Keratinocyte (primary cell): ENCODE measurements around the gene SLC10A6. TPM values are rescaled to one million over a fixed set of nuclear protein-coding genes. Genes with fewer than 3 reads are reported as not detected.

ENCODE experiments used
- DNase-seq: peaks from one replicate; pipeline ENCODE4 v3.0.0-alpha.2; 2011; ENCODE audit warnings: low read depth, missing footprints, low spot score
- FAIRE-seq: peaks from 2 replicates; lab custom pipeline; 2011; peaks lifted over from hg19 to GRCh38; lab: Jason Lieb, UNC
- H2AFZ ChIP-seq: 2 replicates; pipeline ENCODE4 v1.6.0; 2012; ENCODE audit warnings: low read length, control low read depth, inconsistent platforms; ENCODE audit not compliant: control insufficient read depth
- H3K27ac ChIP-seq: 2 replicates; pipeline ENCODE4 v1.5.1; 2011; ENCODE audit warnings: low read length; ENCODE audit not compliant: control insufficient read depth, insufficient read depth
- H3K27me3 ChIP-seq: 3 replicates; pipeline ENCODE4 v1.6.0; 2011; ENCODE audit warnings: low read length; ENCODE audit not compliant: control insufficient read depth, insufficient read depth; ENCODE audit errors: extremely low read depth
- H3K36me3 ChIP-seq, 2 experiments: 2 replicates in 1 of 2; 3 replicates in 1 of 2; pipeline ENCODE4 v1.5.1; 2011; ENCODE audit warnings: low read length in 2 of 2, mild to moderate bottlenecking in 1 of 2; ENCODE audit not compliant: control insufficient read depth in 2 of 2, insufficient read depth in 2 of 2; ENCODE audit errors: extremely low read depth in 1 of 2
- H3K4me1 ChIP-seq: 3 replicates; pipeline ENCODE4 v1.5.1; 2011; ENCODE audit warnings: low read length; ENCODE audit not compliant: control insufficient read depth, insufficient read depth; ENCODE audit errors: extremely low read depth
- H3K4me2 ChIP-seq: 3 replicates; pipeline ENCODE4 v1.6.0; 2011; ENCODE audit warnings: low read depth, low read length; ENCODE audit not compliant: control insufficient read depth, insufficient read depth; ENCODE audit errors: extremely low read depth
- H3K4me3 ChIP-seq, 3 experiments: fragments of 200-600 bp in 1 of 3; sonication (generic) in 1 of 3; 2 replicates in 2 of 3; 3 replicates in 1 of 3; pipeline ENCODE4 v1.5.1; 2011 to 2016; ENCODE audit warnings: low read length in 3 of 3, mild to moderate bottlenecking in 3 of 3, control low read depth in 2 of 3, inconsistent platforms in 1 of 3, low read depth in 1 of 3, mixed read lengths in 1 of 3, mixed run types in 1 of 3, moderate library complexity in 1 of 3; ENCODE audit not compliant: control insufficient read depth in 2 of 3, insufficient read depth in 2 of 3; ENCODE audit errors: extremely low read depth in 1 of 3
- H3K79me2 ChIP-seq: 2 replicates; pipeline ENCODE4 v1.6.0; 2012; ENCODE audit warnings: low read length; ENCODE audit not compliant: control insufficient read depth, insufficient read depth
- H3K9ac ChIP-seq: 3 replicates; pipeline ENCODE4 v1.6.0; 2011; ENCODE audit warnings: low read length; ENCODE audit not compliant: control insufficient read depth, insufficient read depth; ENCODE audit errors: extremely low read depth
- H3K9me1 ChIP-seq: 3 replicates; pipeline ENCODE4 v1.6.0; 2011; ENCODE audit warnings: low read length; ENCODE audit not compliant: control insufficient read depth, insufficient read depth; ENCODE audit errors: extremely low read depth
- H3K9me3 ChIP-seq: 2 replicates; pipeline ENCODE4 v1.5.1; 2012; ENCODE audit warnings: low read depth, low read length; ENCODE audit not compliant: control insufficient read depth
- H4K20me1 ChIP-seq: 3 replicates; pipeline ENCODE4 v1.6.0; 2011; ENCODE audit warnings: low read length; ENCODE audit not compliant: control insufficient read depth, insufficient read depth; ENCODE audit errors: extremely low read depth
- EZH2 ChIP-seq: IDR thresholded peaks from one replicate; pipeline ENCODE4 v1.6.1; 2012; ENCODE audit warnings: inconsistent platforms, mild to moderate bottlenecking, low read length, moderate library complexity
- dilution Hi-C: fragments of 300-500 bp; cut with MboI; formaldehyde crosslinking; loops from one replicate; pipeline ENCODE4 v1.7.0; 2020; ENCODE audit warnings: low sequenced_read_pairs; ENCODE audit not compliant: extremely low pct_ligation_motif_present
- polyA plus RNA-seq, 5 experiments: library from polyadenylated mRNA; depleted of rRNA in 3 of 5; stranded (reverse) in 3 of 5; stranded (forward) in 1 of 5; unstranded in 1 of 5; fragments of >200 nt; gene quantifications; 1 replicate in 1 of 5; 2 replicates in 3 of 5; 3 replicates in 1 of 5; pipeline versions ENCODE4 v1.2.1 to v1.2.3, GENCODE V29; 2011 to 2012; ENCODE audit warnings: missing spikeins in 2 of 5, low read depth in 1 of 5, low replicate concordance in 1 of 5
- TF ChIP-seq, protein P1 (sequence below), 3 experiments: IDR thresholded peaks in 1 of 3; conservative IDR thresholded peaks in 1 of 3; optimal IDR thresholded peaks in 1 of 3; 2 replicates in 2 of 3; 3 replicates in 1 of 3; pipeline versions ENCODE3 to v1.5.1; 2011; ENCODE audit warnings: low read length in 3 of 3, mild to moderate bottlenecking in 3 of 3, moderate library complexity in 2 of 3, control low read depth in 1 of 3, inconsistent platforms in 1 of 3; ENCODE audit not compliant: insufficient read depth in 2 of 3; ENCODE audit errors: extremely low read depth in 1 of 3

SLC10A6 gene
- polyA plus RNA-seq, 1 donor (not counting 4 experiments of a cell fraction or from before 2014, with no cell fraction given): 27.7 TPM

- Histone ChIP-seq H2AFZ (no peak overlapping the region), H3K4me1 (peaks cover 56% of the 10 kb centered on the region), H3K4me3 (no peak overlapping the region), H3K4me2 (no peak overlapping the region), H3K9ac (no peak overlapping the region), H3K27ac (no peak overlapping the region), H3K9me1 (no peaks in the 10 kb centered on the region), H3K27me3 (no peaks in the 10 kb centered on the region), H3K36me3 (peaks cover 5 to 15% of the 10 kb centered on the region in 2 experiments), H3K9me3 (no peaks in the 10 kb centered on the region), H3K79me2 (peaks cover 56% of the 10 kb centered on the region), H4K20me1 (no peaks in the 10 kb centered on the region)
- DNase-seq: no peak
- dilution Hi-C loops: no loop called here
- no peak for FAIRE-seq
- TF ChIP-seq EZH2: no peak
Observed at GRCh38 chr4:86835677-86836076, 13.5 kb downstream of the SLC10A6 start.

DNA sequence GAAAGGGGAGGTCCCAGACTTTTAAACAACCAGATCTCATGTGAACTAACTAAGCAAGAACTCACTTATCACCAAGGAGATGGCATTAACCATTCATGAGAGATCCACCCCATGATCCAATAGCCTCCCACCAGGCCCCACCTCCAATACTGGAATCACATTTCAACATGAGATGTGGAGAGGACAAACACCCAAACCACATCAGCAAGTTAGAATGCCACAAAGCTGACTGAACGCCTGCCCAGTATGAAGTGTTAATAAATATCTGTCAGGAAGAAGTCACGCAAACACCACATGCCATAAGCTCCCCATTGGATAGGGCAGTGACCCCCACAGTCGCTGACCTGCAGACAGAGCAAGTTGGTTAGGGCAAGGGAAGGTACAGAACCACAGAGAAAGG lies 14.3 kb downstream of the SLC10A6 start:
- FAIRE-seq: peak; percentile 88
- Histone ChIP-seq H3K36me3 (peaks cover 10 to 17% of the 10 kb centered on the region in 2 experiments), H3K9me3 (no peaks in the 10 kb centered on the region), H3K27me3 (no peaks in the 10 kb centered on the region), H3K4me1 (peaks cover 54% of the 10 kb centered on the region), H3K79me2 (peaks cover 56% of the 10 kb centered on the region), H3K27ac (peak overlapping the region; percentile 19), H2AFZ (no peak overlapping the region), H4K20me1 (no peaks in the 10 kb centered on the region), H3K9me1 (peaks cover 2% of the 10 kb centered on the region), H3K9ac (no peak overlapping the region), H3K4me2 (no peak overlapping the region), H3K4me3 (no peak overlapping the region)
- TF ChIP-seq, protein P1, sequence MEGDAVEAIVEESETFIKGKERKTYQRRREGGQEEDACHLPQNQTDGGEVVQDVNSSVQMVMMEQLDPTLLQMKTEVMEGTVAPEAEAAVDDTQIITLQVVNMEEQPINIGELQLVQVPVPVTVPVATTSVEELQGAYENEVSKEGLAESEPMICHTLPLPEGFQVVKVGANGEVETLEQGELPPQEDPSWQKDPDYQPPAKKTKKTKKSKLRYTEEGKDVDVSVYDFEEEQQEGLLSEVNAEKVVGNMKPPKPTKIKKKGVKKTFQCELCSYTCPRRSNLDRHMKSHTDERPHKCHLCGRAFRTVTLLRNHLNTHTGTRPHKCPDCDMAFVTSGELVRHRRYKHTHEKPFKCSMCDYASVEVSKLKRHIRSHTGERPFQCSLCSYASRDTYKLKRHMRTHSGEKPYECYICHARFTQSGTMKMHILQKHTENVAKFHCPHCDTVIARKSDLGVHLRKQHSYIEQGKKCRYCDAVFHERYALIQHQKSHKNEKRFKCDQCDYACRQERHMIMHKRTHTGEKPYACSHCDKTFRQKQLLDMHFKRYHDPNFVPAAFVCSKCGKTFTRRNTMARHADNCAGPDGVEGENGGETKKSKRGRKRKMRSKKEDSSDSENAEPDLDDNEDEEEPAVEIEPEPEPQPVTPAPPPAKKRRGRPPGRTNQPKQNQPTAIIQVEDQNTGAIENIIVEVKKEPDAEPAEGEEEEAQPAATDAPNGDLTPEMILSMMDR (optimal IDR thresholded peaks at IDR 0.05 in 1 of 3, IDR thresholded peaks at IDR 0.05 in 1 of 3, conservative IDR thresholded peaks at IDR 0.05 in 1 of 3; ENCODE audit: extremely low read depth in 1 of 3, insufficient read depth in 2 of 3, low read length in 3 of 3): no peak
- no peak for TF ChIP-seq EZH2
- no peak for DNase-seq
- dilution Hi-C loops: no loop called here

GRCh38 chr4:86833615-86834014 lies 15.6 kb downstream of the SLC10A6 start:
- DNase-seq: no peak
- peaks cover 52% of the 10 kb centered on the region for H3K79me2 ChIP-seq

More at GRCh38 chr4:86833615-86834014, 15.6 kb downstream of the SLC10A6 start:
- Histone ChIP-seq H3K4me3 (no peak overlapping the region), H3K27ac (no peak overlapping the region), H3K36me3 (peaks cover 12 to 24% of the 10 kb centered on the region in 2 experiments), H3K9ac (no peak overlapping the region), H2AFZ (no peak overlapping the region), H3K9me3 (no peaks in the 10 kb centered on the region), H4K20me1 (no peaks in the 10 kb centered on the region), H3K27me3 (no peaks in the 10 kb centered on the region), H3K4me1 (peaks cover 51% of the 10 kb centered on the region), H3K4me2 (no peak overlapping the region), H3K9me1 (peaks cover 2% of the 10 kb centered on the region)
- dilution Hi-C loops: no loop called here
- FAIRE-seq: no peak
- TF ChIP-seq, protein P1 (optimal IDR thresholded peaks at IDR 0.05 in 1 of 3, IDR thresholded peaks at IDR 0.05 in 1 of 3, conservative IDR thresholded peaks at IDR 0.05 in 1 of 3; ENCODE audit: extremely low read depth in 1 of 3, insufficient read depth in 2 of 3, low read length in 3 of 3): no peak
- no peak for TF ChIP-seq EZH2
